ENCODE results near the gene EIF2S1.
A peak's percentile ranks its signal among the peaks of the same experiment; 100 is the strongest.
"Not testable (repeated sequence)": the region's sequence is repeated elsewhere in the genome, so short reads cannot be mapped to it uniquely, and the experiment has no call there.

The EIF2S1 gene

GRCh38 chr14:67332468-67332867 is 27.7 kb upstream of the EIF2S1 start:
- TF ChIP-seq CTCF (IDR thresholded peaks at IDR 0.05; ENCODE audit: low read depth, low read length, missing control alignments), result no peak

GRCh38 chr14:67335781-67336180 is 24.3 kb upstream of the EIF2S1 start:
- H3K4me3 ChIP-seq (ENCODE audit: low read depth, low read length), result no peak overlapping the region
- TF ChIP-seq CTCF (IDR thresholded peaks at IDR 0.05; ENCODE audit: low read depth, low read length, missing control alignments), result peak; percentile 46
- DNase-seq (ENCODE audit: low read depth), result peak; percentile 12

More at GRCh38 chr14:67332468-67332867, 27.7 kb upstream of the EIF2S1 start:
- H3K4me3 ChIP-seq (ENCODE audit: low read depth, low read length), result no peak overlapping the region
- DNase-seq (ENCODE audit: low read depth), result no peak

GRCh38 chr14:67341231-67341630 is 18.9 kb upstream of the EIF2S1 start:
- not testable (repeated sequence) for DNase-seq (ENCODE audit: low read depth)

GRCh38 chr14:67343601-67344230 is 16.4 kb upstream of the EIF2S1 start:
- no peak for DNase-seq (ENCODE audit: low read depth)
- H3K4me3 ChIP-seq (ENCODE audit: low read depth, low read length), result no peak overlapping the region
- no peak for TF ChIP-seq CTCF (IDR thresholded peaks at IDR 0.05; ENCODE audit: low read depth, low read length, missing control alignments)

More at GRCh38 chr14:67341231-67341630, 18.9 kb upstream of the EIF2S1 start:
- H3K4me3 ChIP-seq (ENCODE audit: low read depth, low read length), result not testable (repeated sequence)

- H3K4me3 ChIP-seq (ENCODE audit: low read depth, low read length), result no peak overlapping the region
- no peak for DNase-seq (ENCODE audit: low read depth)
- no peak for TF ChIP-seq CTCF (IDR thresholded peaks at IDR 0.05; ENCODE audit: low read depth, low read length, missing control alignments)
These were observed 14.5 kb upstream of the EIF2S1 start for GRCh38 chr14:67345583-67345982.

GRCh38 chr14:67352055-67352454 is 8.1 kb upstream of the EIF2S1 start:
- DNase-seq (ENCODE audit: low read depth), result no peak
- H3K4me3 ChIP-seq (ENCODE audit: low read depth, low read length), result no peak overlapping the region
- TF ChIP-seq CTCF (IDR thresholded peaks at IDR 0.05; ENCODE audit: low read depth, low read length, missing control alignments), result no peak

- DNase-seq (ENCODE audit: low read depth), result no peak
- no peak overlapping the region for H3K4me3 ChIP-seq (ENCODE audit: low read depth, low read length)
- no peak for TF ChIP-seq CTCF (IDR thresholded peaks at IDR 0.05; ENCODE audit: low read depth, low read length, missing control alignments)
These were observed 2.8 kb upstream of the EIF2S1 start for GRCh38 chr14:67357186-67357968.

Measured in GM12864 (cell line).